ENCODE results near the gene IER5L. TPM values are rescaled to one million over a fixed set of nuclear protein-coding genes. Genes with fewer than 3 reads are reported as not detected.
A peak's percentile ranks its signal among the peaks of the same experiment; 100 is the strongest.

IER5L gene
- total and polyA plus RNA-seq, 9 donors = 2.5 to 74.3 (median 41.5) TPM

DNA sequence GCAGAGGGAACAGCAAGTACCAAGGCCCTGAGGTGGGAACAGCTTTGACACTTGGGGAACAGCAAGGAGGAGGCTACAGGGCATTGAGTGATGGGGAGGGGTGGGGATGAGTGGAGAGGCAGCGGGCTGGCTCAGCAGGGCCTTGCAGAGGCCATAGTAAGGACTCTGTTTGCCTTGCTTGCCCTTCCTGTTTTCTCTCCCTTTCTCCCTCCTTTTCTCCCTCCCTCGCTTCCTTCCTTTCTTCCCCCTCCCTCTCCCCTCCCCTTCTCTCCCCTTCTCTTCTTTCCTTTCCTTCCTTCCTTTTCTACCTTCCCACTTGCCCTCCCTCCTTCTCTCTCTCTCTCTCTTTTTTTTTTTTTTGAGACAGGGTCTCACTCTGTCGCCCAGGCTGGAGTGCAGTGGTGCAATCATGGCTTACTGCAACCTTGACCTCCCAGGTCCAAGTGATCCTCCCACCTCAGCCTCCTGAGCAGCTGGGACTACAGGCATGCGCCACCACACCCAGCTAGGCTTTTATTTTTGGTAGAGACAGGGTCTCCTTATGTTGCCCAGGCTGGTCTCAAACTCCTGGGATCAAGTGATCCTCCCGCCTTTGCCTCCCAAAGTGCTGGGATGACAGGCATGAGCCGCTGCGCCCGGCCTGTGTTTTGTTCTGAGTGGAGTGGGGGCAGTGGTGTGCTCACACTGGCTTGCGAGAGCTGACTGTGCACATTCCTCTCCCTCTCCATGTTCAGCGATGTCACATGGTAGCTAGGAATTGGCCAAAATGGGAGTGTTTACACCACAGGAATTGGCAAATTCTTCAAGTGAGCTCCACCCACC, 17.1 kb downstream of the IER5L start:
- no peak overlapping the region for H3K4me3 ChIP-seq
- peaks cover 1% of the 10 kb centered on the region for H3K4me1 ChIP-seq (ENCODE audit: insufficient read depth)
- WGBS, 3 donors = 85 to 92% (median 92%) methylated on average over 10 of the region's 10 CpGs
- no peaks in the 10 kb centered on the region for H3K36me3 ChIP-seq
- H3K27me3 ChIP-seq = no peaks in the 10 kb centered on the region
- intact Hi-C loops (cut with DNase I) = no loop called here
- no peak overlapping the region for H3K27ac ChIP-seq
- TF ChIP-seq POLR2A (IDR thresholded peaks at IDR 0.05) = no peak
- no peak for TF ChIP-seq EP300 (IDR thresholded peaks at IDR 0.05)
- TF ChIP-seq, protein P1, sequence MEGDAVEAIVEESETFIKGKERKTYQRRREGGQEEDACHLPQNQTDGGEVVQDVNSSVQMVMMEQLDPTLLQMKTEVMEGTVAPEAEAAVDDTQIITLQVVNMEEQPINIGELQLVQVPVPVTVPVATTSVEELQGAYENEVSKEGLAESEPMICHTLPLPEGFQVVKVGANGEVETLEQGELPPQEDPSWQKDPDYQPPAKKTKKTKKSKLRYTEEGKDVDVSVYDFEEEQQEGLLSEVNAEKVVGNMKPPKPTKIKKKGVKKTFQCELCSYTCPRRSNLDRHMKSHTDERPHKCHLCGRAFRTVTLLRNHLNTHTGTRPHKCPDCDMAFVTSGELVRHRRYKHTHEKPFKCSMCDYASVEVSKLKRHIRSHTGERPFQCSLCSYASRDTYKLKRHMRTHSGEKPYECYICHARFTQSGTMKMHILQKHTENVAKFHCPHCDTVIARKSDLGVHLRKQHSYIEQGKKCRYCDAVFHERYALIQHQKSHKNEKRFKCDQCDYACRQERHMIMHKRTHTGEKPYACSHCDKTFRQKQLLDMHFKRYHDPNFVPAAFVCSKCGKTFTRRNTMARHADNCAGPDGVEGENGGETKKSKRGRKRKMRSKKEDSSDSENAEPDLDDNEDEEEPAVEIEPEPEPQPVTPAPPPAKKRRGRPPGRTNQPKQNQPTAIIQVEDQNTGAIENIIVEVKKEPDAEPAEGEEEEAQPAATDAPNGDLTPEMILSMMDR (IDR thresholded peaks at IDR 0.05) = no peak
- DNase-seq = no peak
- H3K9me3 ChIP-seq = no peaks in the 10 kb centered on the region

DNA sequence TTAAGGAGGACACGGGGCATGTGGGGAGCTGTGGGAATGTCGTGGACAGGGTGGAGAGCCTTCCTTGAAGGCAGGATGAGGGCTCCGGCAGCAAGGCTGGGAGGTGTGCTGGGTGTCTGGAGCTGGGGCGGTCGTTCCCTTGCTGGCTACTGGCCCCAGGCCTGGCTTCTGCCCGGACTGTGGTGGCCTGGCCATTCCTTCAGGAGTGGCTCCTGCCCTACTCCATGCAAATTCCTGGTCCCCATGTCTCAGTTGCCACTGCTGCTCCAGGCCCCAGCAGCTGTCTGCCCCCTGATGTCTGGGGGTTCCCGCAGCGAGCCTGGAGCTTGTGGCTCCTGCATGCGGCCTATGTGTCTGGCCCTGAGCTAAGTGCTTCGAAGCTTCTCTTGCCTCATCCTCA, 21.9 kb downstream of the IER5L start:
- intact Hi-C loops (cut with DNase I) = no loop called here
- Histone ChIP-seq H3K36me3 (no peaks in the 10 kb centered on the region), H3K9me3 (no peaks in the 10 kb centered on the region), H3K4me1 (ENCODE audit: insufficient read depth) (no peaks in the 10 kb centered on the region), H3K4me3 (no peak overlapping the region), H3K27me3 (no peaks in the 10 kb centered on the region), H3K27ac (no peak overlapping the region)
- DNase-seq = peak in 1 of 5 donors; percentile 8
- TF ChIP-seq EP300 (IDR thresholded peaks at IDR 0.05) = no peak
- TF ChIP-seq POLR2A (IDR thresholded peaks at IDR 0.05) = no peak
- TF ChIP-seq, protein P1 (IDR thresholded peaks at IDR 0.05) = no peak
- WGBS, 3 donors = 81 to 87% (median 83%) methylated on average over 10 of the region's 10 CpGs

DNA sequence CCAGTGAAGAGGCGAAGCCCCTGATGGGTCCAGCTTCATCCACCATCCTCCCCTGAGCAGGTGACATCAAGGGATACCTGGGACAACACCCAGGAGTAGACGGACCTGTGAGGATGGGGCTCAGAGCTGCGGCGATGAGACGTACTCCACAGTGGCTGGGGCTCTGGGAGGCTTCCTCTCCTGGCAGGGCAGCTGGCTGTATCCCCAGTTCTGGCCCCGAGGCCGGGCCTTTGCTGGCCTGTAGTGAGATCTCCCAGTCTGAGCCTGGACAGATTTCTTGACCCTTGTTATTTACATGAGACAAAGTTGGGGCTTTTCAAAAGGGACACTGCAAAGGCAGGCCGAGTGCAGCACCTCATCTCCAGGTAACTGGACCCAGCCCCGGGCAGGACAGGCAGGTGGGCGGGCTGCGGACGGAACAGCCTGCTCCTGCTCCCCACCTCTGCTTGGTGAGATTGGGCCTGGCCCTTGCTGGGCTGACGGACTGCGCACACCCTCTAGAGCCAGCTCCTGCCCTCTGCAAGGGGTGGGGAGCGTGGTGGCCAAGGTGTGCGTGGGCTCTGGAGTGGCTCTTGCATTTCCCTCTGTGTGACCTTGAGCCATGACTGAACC, 23.1 kb downstream of the IER5L start:
- intact Hi-C loops (cut with DNase I) = no loop called here
- DNase-seq = no peak
- TF ChIP-seq EP300 (IDR thresholded peaks at IDR 0.05) (no peak), POLR2A (IDR thresholded peaks at IDR 0.05) (no peak)
- TF ChIP-seq, protein P1 (IDR thresholded peaks at IDR 0.05) = no peak
- 79 to 84% (median 84%) methylated on average over 16 of the region's 16 CpGs for WGBS, 3 donors
- Histone ChIP-seq H3K27me3 (no peaks in the 10 kb centered on the region), H3K27ac (no peak overlapping the region), H3K4me1 (ENCODE audit: insufficient read depth) (no peaks in the 10 kb centered on the region), H3K4me3 (no peak overlapping the region), H3K36me3 (no peaks in the 10 kb centered on the region), H3K9me3 (no peaks in the 10 kb centered on the region)

DNA sequence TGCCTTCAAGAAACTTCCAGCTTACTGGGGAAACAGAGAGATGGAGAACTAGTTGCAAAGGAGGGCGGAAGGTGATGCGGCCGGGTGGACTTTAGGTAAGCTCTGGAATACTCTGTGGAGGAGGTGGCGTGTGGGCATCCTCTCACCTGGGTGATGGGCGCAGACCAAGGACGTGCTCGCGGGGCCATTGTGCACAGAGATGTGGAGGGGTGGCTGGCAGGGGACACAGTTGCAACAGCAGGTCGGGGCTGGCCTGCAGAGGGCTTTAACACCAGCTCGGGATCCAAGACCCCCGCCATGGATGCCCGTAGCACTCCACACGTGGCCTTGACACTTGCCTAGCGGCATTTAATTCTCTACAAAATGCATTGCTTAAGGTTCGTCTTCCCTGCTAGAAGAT, 26.6 kb downstream of the IER5L start:
- Histone ChIP-seq H3K4me3 (no peak overlapping the region), H3K9me3 (no peaks in the 10 kb centered on the region), H3K27me3 (no peaks in the 10 kb centered on the region), H3K4me1 (ENCODE audit: insufficient read depth) (peaks cover 3% of the 10 kb centered on the region), H3K36me3 (no peaks in the 10 kb centered on the region), H3K27ac (no peak overlapping the region)
- TF ChIP-seq EP300 (IDR thresholded peaks at IDR 0.05) (no peak), POLR2A (IDR thresholded peaks at IDR 0.05) (no peak)
- TF ChIP-seq, protein P1 (IDR thresholded peaks at IDR 0.05) = no peak
- DNase-seq = peak in 1 of 5 donors; percentile 8
- intact Hi-C loops (cut with DNase I) = no loop called here
- whole genome bisulfite sequencing, 3 donors = 73 to 81% (median 77%) methylated on average over 15 of the region's 15 CpGs

All from ovary (tissue), 9 donors.